Neuronal stem cell (in vitro differentiated cells): Measurements from ENCODE around the gene IRGC. TPM values are rescaled to one million over a fixed set of nuclear protein-coding genes. Genes with fewer than 3 reads are reported as not detected.
A peak's percentile ranks its signal among the peaks of the same experiment; 100 is the strongest.

Source experiments
- DNase-seq: peaks from one replicate; pipeline ENCODE4 v3.0.0-alpha.2; 2013; ENCODE audit warnings: low spot score
- H2AFZ ChIP-seq: one replicate; pipeline ENCODE4 v1.6.1; 2013; ENCODE audit warnings: mild to moderate bottlenecking, low read length, inconsistent platforms
- H2AK5ac ChIP-seq: 2 replicates; pipeline ENCODE4 v1.6.1; 2013; ENCODE audit warnings: low read depth, mild to moderate bottlenecking, inconsistent platforms, low read length, moderate library complexity, mixed read lengths
- H2BK120ac ChIP-seq: 2 replicates; pipeline ENCODE4 v1.6.1; 2013; ENCODE audit warnings: low read depth, mild to moderate bottlenecking, inconsistent platforms, low read length, moderate library complexity, mixed read lengths
- H2BK12ac ChIP-seq: one replicate; pipeline ENCODE4 v1.6.1; 2013; ENCODE audit warnings: low read length, inconsistent platforms
- H2BK15ac ChIP-seq: 2 replicates; pipeline ENCODE4 v1.6.1; 2013; ENCODE audit warnings: mild to moderate bottlenecking, low read length, inconsistent platforms, mixed read lengths
- H2BK5ac ChIP-seq: one replicate; pipeline ENCODE4 v1.6.1; 2013; ENCODE audit warnings: inconsistent platforms, mild to moderate bottlenecking, low read length, moderate library complexity
- H3K14ac ChIP-seq: one replicate; pipeline ENCODE4 v1.6.1; 2013; ENCODE audit warnings: low read length, inconsistent platforms
- H3K18ac ChIP-seq: 2 replicates; pipeline ENCODE4 v1.6.1; 2013; ENCODE audit warnings: low read length, inconsistent platforms
- H3K23ac ChIP-seq: 2 replicates; pipeline ENCODE4 v1.6.1; 2013; ENCODE audit warnings: low read depth, mild to moderate bottlenecking, mixed read lengths, low read length, inconsistent platforms; ENCODE audit not compliant: poor library complexity
- H3K27ac ChIP-seq: replicated peaks from 3 replicates; pipeline ENCODE4 v1.5.1; 2013; ENCODE audit warnings: low read length, inconsistent platforms
- H3K27me3 ChIP-seq, 3 experiments: 2 replicates each; pipeline ENCODE4 v1.6.1; 2013; ENCODE audit warnings: low read length in 3 of 3, mild to moderate bottlenecking in 2 of 3, inconsistent platforms in 1 of 3, low read depth in 1 of 3, mixed read lengths in 1 of 3, moderate library complexity in 1 of 3; ENCODE audit not compliant: control insufficient read depth in 3 of 3, insufficient read depth in 3 of 3
- H3K36me3 ChIP-seq, 2 donors: replicated peaks in 1 of 2; 2 replicates each; pipeline ENCODE4 v1.6.1; 2013; ENCODE audit warnings: low read length in 2 of 2; ENCODE audit not compliant: control insufficient read depth in 2 of 2, insufficient read depth in 2 of 2
- H3K4ac ChIP-seq: 2 replicates; pipeline ENCODE4 v1.6.1; 2013; ENCODE audit warnings: inconsistent platforms, mild to moderate bottlenecking, low read length, moderate library complexity
- H3K4me1 ChIP-seq, 2 donors: 1 replicate in 1 of 2; 2 replicates in 1 of 2; pipeline ENCODE4 v1.6.1; 2013; ENCODE audit warnings: low read length in 2 of 2, low read depth in 1 of 2; ENCODE audit not compliant: control insufficient read depth in 2 of 2, insufficient read depth in 1 of 2
- H3K4me2 ChIP-seq: one replicate; pipeline ENCODE4 v1.6.1; 2013; ENCODE audit warnings: mild to moderate bottlenecking, low read length, inconsistent platforms; ENCODE audit not compliant: insufficient read depth, poor library complexity, severe bottlenecking
- H3K4me3 ChIP-seq, 2 donors: 2 replicates each; pipeline ENCODE4 v1.5.1; 2013; ENCODE audit warnings: low read length in 2 of 2, mild to moderate bottlenecking in 2 of 2, inconsistent platforms in 1 of 2, moderate library complexity in 1 of 2
- H3K79me1 ChIP-seq: one replicate; pipeline ENCODE4 v1.6.1; 2013; ENCODE audit warnings: low read depth, mild to moderate bottlenecking, inconsistent platforms, low read length, moderate library complexity
- H3K9ac ChIP-seq: one replicate; pipeline ENCODE4 v1.6.1; 2013; ENCODE audit warnings: mild to moderate bottlenecking, low read depth, low read length, inconsistent platforms; ENCODE audit not compliant: poor library complexity
- H3K9me3 ChIP-seq, 2 donors: replicated peaks in 1 of 2; 2 replicates each; pipeline versions ENCODE3 to v1.6.1; 2013; ENCODE audit warnings: low read length in 2 of 2, mild to moderate bottlenecking in 2 of 2, inconsistent platforms in 1 of 2, low read depth in 1 of 2, mixed read lengths in 1 of 2, moderate library complexity in 1 of 2; ENCODE audit not compliant: control insufficient read depth in 2 of 2, insufficient read depth in 1 of 2
- H4K8ac ChIP-seq: one replicate; pipeline ENCODE4 v1.6.1; 2013; ENCODE audit warnings: low read depth, mild to moderate bottlenecking, inconsistent platforms, low read length, moderate library complexity
- H4K91ac ChIP-seq: one replicate; pipeline ENCODE4 v1.6.1; 2013; ENCODE audit warnings: low read length, low read depth, mild to moderate bottlenecking, inconsistent platforms; ENCODE audit not compliant: poor library complexity
- WGBS, 2 donors: extraction: QIAGEN DNeasy Blood & Tissue Kit; methylation state at CpG; one replicate each; pipeline ENCODE4 v1.1.7; 2013; ENCODE audit warnings: missing lambda C conversion rate in 2 of 2, mixed read lengths in 1 of 2; ENCODE audit not compliant: insufficient read length in 2 of 2, insufficient replicate concordance in 1 of 2; ENCODE audit errors: extremely low coverage in 2 of 2; 5-methylcytosine and 5-hydroxymethylcytosine counted together
- polyA plus RNA-seq, 2 experiments: library from polyadenylated mRNA; stranded (reverse); fragments of 200-250 nt; gene quantifications; one replicate each; pipeline ENCODE4 v1.2.3, GENCODE V29; 2013

The IRGC gene
- polyA plus RNA-seq (2013, experiment 1 of 2): not detected
- polyA plus RNA-seq (2013, experiment 2 of 2): not detected

GRCh38 chr19:43715776-43716175 lies at the start of gene IRGC:
Gene IRGC, plus strand, starts transcription at chr19:43716076. Its CDS starts 2,483 bp downstream, at chr19:43718559.
- H3K27me3 ChIP-seq: no peaks in the 10 kb centered on the region
- WGBS, 2 donors: no CpG with 5 or more reads among the region's 4 CpGs
- no peaks in the 10 kb centered on the region for H3K9me3 ChIP-seq
- H2BK5ac ChIP-seq: no peak within 1 kb of the TSS
- peak within 1 kb of the TSS; percentile 48 for H3K18ac ChIP-seq
- no peak within 1 kb of the TSS for H3K4me3 ChIP-seq
- H3K4me1 ChIP-seq: peaks cover 0 to 8% of the 10 kb centered on the region in 2 donors
- no peak within 1 kb of the TSS for H3K14ac ChIP-seq
- H4K91ac ChIP-seq: no peak within 1 kb of the TSS
- peak within 1 kb of the TSS; percentile 58 for H2BK12ac ChIP-seq
- H3K27ac ChIP-seq: no peak within 1 kb of the TSS
- H3K36me3 ChIP-seq: no peaks in the 10 kb centered on the region
- peak within 1 kb of the TSS; percentile 58 for H2BK15ac ChIP-seq
- H2AFZ ChIP-seq: no peak within 1 kb of the TSS
- no peaks in the 10 kb centered on the region for H3K79me1 ChIP-seq
- H2BK120ac ChIP-seq: no peak within 1 kb of the TSS
- H3K4ac ChIP-seq: no peak within 1 kb of the TSS
- H2AK5ac ChIP-seq: peak within 1 kb of the TSS; percentile 83
- no peak within 1 kb of the TSS for H4K8ac ChIP-seq
- H3K4me2 ChIP-seq: no peak within 1 kb of the TSS
- no peak for DNase-seq
- no peak within 1 kb of the TSS for H3K23ac ChIP-seq
- H3K9ac ChIP-seq: no peak within 1 kb of the TSS

- H3K18ac ChIP-seq: peak overlapping the region; percentile 84
- H3K36me3 ChIP-seq: peaks cover 0 to 2% of the 10 kb centered on the region in 2 donors
- peak overlapping the region; percentile 51 for H3K4me2 ChIP-seq
- H2AK5ac ChIP-seq: peak overlapping the region; percentile 100
- DNase-seq: no peak
- WGBS, 2 donors: no CpG with 5 or more reads among the region's 26 CpGs
- H2BK12ac ChIP-seq: peak overlapping the region; percentile 86
- peak overlapping the region; percentile 27 for H3K9ac ChIP-seq
- H3K23ac ChIP-seq: peak overlapping the region; percentile 49
- peak overlapping the region; percentile 100 for H4K8ac ChIP-seq
- peaks cover 6 to 25% (median 17%) of the 10 kb centered on the region in 3 experiments for H3K27me3 ChIP-seq
- H3K79me1 ChIP-seq: peaks cover 3% of the 10 kb centered on the region
- H2AFZ ChIP-seq: peak overlapping the region; percentile 99
- no peak overlapping the region for H2BK5ac ChIP-seq
- H3K14ac ChIP-seq: no peak overlapping the region
- peak overlapping the region; percentile 4 to 43 for H3K4me3 ChIP-seq
- peaks cover 3 to 4% of the 10 kb centered on the region in 2 donors for H3K9me3 ChIP-seq
- H3K27ac ChIP-seq: no peak overlapping the region
- peak overlapping the region; percentile 86 for H2BK15ac ChIP-seq
- peak overlapping the region; percentile 68 for H4K91ac ChIP-seq
- H2BK120ac ChIP-seq: no peak overlapping the region
- peak overlapping the region; percentile 78 for H3K4ac ChIP-seq
- H3K4me1 ChIP-seq: peaks cover 10 to 12% of the 10 kb centered on the region in 2 donors
Measured at GRCh38 chr19:43667126-43667875, 48.6 kb upstream of the IRGC start.

- H3K14ac ChIP-seq: no peak overlapping the region
- H2BK120ac ChIP-seq: no peak overlapping the region
- peaks cover 3% of the 10 kb centered on the region for H3K79me1 ChIP-seq
- H3K4me1 ChIP-seq: peaks cover 10 to 12% of the 10 kb centered on the region in 2 donors
- peaks cover 0 to 2% of the 10 kb centered on the region in 2 donors for H3K36me3 ChIP-seq
- peak overlapping the region; percentile 51 for H3K4me2 ChIP-seq
- H3K27me3 ChIP-seq: peaks cover 6 to 25% (median 17%) of the 10 kb centered on the region in 3 experiments
- peak overlapping the region; percentile 27 for H3K9ac ChIP-seq
- H2AK5ac ChIP-seq: peak overlapping the region; percentile 100
- DNase-seq: no peak
- peak overlapping the region; percentile 63 for H2BK12ac ChIP-seq
- peak overlapping the region; percentile 68 for H4K91ac ChIP-seq
- peak overlapping the region; percentile 84 for H3K18ac ChIP-seq
- no peak overlapping the region for H3K23ac ChIP-seq
- no peak overlapping the region for H3K27ac ChIP-seq
- peak overlapping the region; percentile 100 for H4K8ac ChIP-seq
- peak overlapping the region; percentile 86 for H2BK15ac ChIP-seq
- no peak overlapping the region for H2BK5ac ChIP-seq
- peak overlapping the region; percentile 78 for H3K4ac ChIP-seq
- H2AFZ ChIP-seq: peak overlapping the region; percentile 99
- WGBS, 2 donors: no CpG with 5 or more reads among the region's 29 CpGs
- H3K9me3 ChIP-seq: peaks cover 3 to 4% of the 10 kb centered on the region in 2 donors
- H3K4me3 ChIP-seq: peak overlapping the region; percentile 43 to 73
Measured at GRCh38 chr19:43667876-43668405, 47.9 kb upstream of the IRGC start.
